Skeletal muscle satellite cell (primary cell): Measurements from ENCODE around the gene LRRC59.
"Not testable (repeated sequence)": the region's sequence is repeated elsewhere in the genome, so short reads cannot be mapped to it uniquely, and the experiment has no call there.

ENCODE experiments used
- H3K27me3 ChIP-seq: 2 replicates; pipeline ENCODE4 v1.7.0; 2013; ENCODE audit warnings: low read length; ENCODE audit not compliant: control insufficient read depth, insufficient read depth
- H3K36me3 ChIP-seq: 2 replicates; pipeline ENCODE4 v1.7.0; 2013; ENCODE audit warnings: mild to moderate bottlenecking, control low read depth, low read length; ENCODE audit not compliant: insufficient read depth
- H3K4me1 ChIP-seq: 2 replicates; pipeline ENCODE4 v1.7.0; 2013; ENCODE audit warnings: low read length; ENCODE audit not compliant: control insufficient read depth, insufficient read depth
- H3K4me2 ChIP-seq: 2 replicates; pipeline ENCODE4 v1.7.0; 2013; ENCODE audit warnings: mild to moderate bottlenecking, low read length
- H3K4me3 ChIP-seq: 2 replicates; pipeline ENCODE4 v1.7.0; 2013; ENCODE audit warnings: low read length
- H3K9ac ChIP-seq: 2 replicates; pipeline ENCODE4 v1.7.0; 2013; ENCODE audit warnings: mild to moderate bottlenecking, low read depth, low read length, moderate library complexity
- H3K9me3 ChIP-seq: replicated peaks from 2 replicates; pipeline ENCODE4 v1.7.0; 2013; ENCODE audit warnings: mild to moderate bottlenecking, control low read depth, low read length

The LRRC59 gene

DNA sequence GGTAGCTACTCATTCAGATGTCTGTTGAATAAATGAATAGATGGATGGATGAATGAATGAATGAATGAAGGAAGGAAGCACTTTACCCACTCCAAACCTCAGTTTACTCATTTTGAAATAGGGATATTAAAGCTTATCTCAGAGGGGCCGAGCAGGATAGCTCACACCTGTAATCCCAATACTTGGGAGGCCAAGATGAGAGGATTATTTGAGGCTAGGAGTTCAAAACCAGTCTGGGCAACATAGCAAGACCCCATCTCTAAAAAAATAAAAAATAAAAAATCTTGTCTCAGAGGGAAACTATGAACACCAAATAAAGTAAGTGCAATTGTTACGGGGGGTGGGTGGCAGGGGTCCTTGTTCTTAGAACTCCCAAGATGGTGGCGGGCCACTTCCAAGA, 1.3 kb upstream of the LRRC59 start:
- H3K9ac ChIP-seq, result not testable (repeated sequence)
- H3K4me1 ChIP-seq, result peaks cover 19% of the 10 kb centered on the region

GRCh38 chr17:50397919-50398285, 579 bp upstream of the LRRC59 start:
- H3K4me2 ChIP-seq, result peak overlapping the region; percentile 98
- H3K27me3 ChIP-seq, result peaks cover 4% of the 10 kb centered on the region
- H3K4me1 ChIP-seq, result peaks cover 19% of the 10 kb centered on the region
- H3K4me3 ChIP-seq, result peak overlapping the region; percentile 93
- peak overlapping the region; percentile 100 for H3K9ac ChIP-seq
- H3K36me3 ChIP-seq, result peaks cover 31% of the 10 kb centered on the region
- H3K9me3 ChIP-seq, result no peaks in the 10 kb centered on the region

More for the DNA sequence above, 1.3 kb upstream of the LRRC59 start:
- not testable (repeated sequence) for H3K4me3 ChIP-seq, H3K4me2 ChIP-seq, H3K9me3 ChIP-seq, H3K27me3 ChIP-seq
- H3K36me3 ChIP-seq, result peaks cover 23% of the 10 kb centered on the region

GRCh38 chr17:50396261-50397110, 837 bp downstream of the LRRC59 start:
- peaks cover 45% of the 10 kb centered on the region for H3K36me3 ChIP-seq
- H3K9me3 ChIP-seq, result no peaks in the 10 kb centered on the region
- no peaks in the 10 kb centered on the region for H3K27me3 ChIP-seq
- H3K9ac ChIP-seq, result peak overlapping the region; percentile 100
- peak overlapping the region; percentile 98 for H3K4me2 ChIP-seq
- peaks cover 19% of the 10 kb centered on the region for H3K4me1 ChIP-seq
- peak overlapping the region; percentile 93 for H3K4me3 ChIP-seq

DNA sequence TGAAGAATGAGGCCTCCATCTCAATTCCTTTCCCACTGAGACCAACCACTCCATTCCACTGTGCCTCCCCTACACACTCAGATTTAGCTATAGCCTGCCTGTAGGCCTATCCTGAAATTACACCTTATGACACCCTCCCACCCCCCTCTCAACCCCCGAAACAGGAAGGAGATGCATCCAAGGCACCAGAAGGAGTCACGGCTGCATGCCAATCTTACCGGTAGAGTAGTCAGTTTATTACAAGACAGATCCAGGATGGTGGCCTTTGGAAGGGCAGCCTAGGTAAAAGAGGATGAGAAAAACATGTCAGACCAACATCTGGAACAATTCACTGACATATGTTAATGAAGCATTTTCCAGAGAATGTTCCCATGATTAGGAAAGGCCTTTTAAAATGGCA, 2.6 kb downstream of the LRRC59 start:
- Histone ChIP-seq H3K4me2 (peak overlapping the region; percentile 98), H3K4me1 (peaks cover 19% of the 10 kb centered on the region), H3K9ac (peak overlapping the region; percentile 100), H3K9me3 (no peaks in the 10 kb centered on the region), H3K36me3 (peaks cover 63% of the 10 kb centered on the region), H3K4me3 (peak overlapping the region; percentile 93), H3K27me3 (no peaks in the 10 kb centered on the region)

DNA sequence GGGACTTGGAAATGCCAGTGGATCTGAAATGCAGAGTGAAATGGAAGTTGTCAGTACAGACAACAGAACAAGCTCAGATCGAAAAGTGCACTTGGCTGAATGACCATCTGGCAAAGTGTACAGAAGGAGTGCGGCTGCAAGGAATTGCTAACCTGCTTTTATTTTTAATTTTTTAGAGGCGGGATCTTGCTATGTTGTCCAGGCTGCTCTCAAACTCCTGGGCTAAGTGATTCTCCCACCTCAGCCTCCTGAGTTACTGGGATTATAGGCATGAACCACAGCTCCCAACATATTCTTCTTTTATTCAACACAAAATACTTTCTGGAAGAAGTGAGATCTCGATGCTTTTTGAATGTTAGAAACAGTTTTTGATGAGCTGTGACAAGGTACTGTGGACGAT, 3.6 kb downstream of the LRRC59 start:
- H3K36me3 ChIP-seq, result peaks cover 73% of the 10 kb centered on the region

GRCh38 chr17:50392621-50393020, 4.7 kb downstream of the LRRC59 start:
- no peak overlapping the region for H3K4me3 ChIP-seq
- no peaks in the 10 kb centered on the region for H3K27me3 ChIP-seq
- peaks cover 17% of the 10 kb centered on the region for H3K4me1 ChIP-seq
- H3K36me3 ChIP-seq, result peaks cover 83% of the 10 kb centered on the region
- H3K9ac ChIP-seq, result no peak overlapping the region
- H3K9me3 ChIP-seq, result no peaks in the 10 kb centered on the region
- no peak overlapping the region for H3K4me2 ChIP-seq

More for the DNA sequence above, 3.6 kb downstream of the LRRC59 start:
- Histone ChIP-seq H3K4me1 (peaks cover 19% of the 10 kb centered on the region), H3K4me3 (no peak overlapping the region), H3K27me3 (no peaks in the 10 kb centered on the region), H3K4me2 (no peak overlapping the region), H3K9me3 (no peaks in the 10 kb centered on the region), H3K9ac (no peak overlapping the region)

GRCh38 chr17:50389534-50389933, 7.8 kb downstream of the LRRC59 start:
- Histone ChIP-seq H3K4me1 (peaks cover under 1% of the 10 kb centered on the region), H3K36me3 (peaks cover 100% of the 10 kb centered on the region), H3K9me3 (no peaks in the 10 kb centered on the region), H3K4me3 (no peak overlapping the region), H3K27me3 (no peaks in the 10 kb centered on the region), H3K4me2 (no peak overlapping the region), H3K9ac (no peak overlapping the region)

DNA sequence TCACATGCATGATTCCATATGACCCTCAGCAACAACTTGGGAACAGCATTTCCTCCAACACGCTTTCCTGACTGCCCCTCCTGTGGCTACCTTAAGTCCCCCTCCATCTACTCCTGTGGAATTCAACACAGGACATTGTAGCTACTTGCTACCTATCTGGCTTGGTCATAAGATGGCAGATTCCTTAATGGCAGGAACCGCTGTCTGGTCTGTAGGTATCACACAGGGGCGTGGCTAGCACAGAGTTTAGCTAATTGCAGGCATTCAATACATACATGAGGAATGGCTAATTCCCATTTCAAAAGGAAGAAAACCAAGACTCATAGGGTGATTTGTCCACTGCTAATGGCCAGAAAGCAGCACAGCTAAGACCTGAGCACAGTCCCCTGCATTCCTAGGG, 8.6 kb downstream of the LRRC59 start:
- Histone ChIP-seq H3K36me3 (peaks cover 99% of the 10 kb centered on the region), H3K4me3 (no peak overlapping the region), H3K4me2 (no peak overlapping the region), H3K4me1 (no peaks in the 10 kb centered on the region), H3K9me3 (no peaks in the 10 kb centered on the region), H3K9ac (no peak overlapping the region), H3K27me3 (no peaks in the 10 kb centered on the region)

DNA sequence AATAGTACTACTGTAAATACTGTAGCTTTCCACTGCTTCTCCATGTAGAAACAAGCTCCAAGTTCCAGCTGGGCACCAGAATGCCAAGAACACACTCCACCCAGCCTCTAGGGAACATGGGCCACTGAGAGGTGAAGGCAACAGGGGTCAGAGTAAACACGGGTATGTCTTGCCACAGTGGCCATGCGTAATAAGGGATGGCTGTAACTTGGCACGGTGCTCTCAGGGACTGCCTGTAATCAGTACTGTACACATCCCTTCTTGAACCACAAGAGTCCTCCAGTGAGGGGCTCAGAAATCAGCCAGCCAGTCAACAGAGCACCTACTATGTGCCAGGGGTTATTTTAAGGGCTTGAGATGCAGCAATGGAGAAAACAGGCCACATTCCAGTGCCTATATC, 10.8 kb downstream of the LRRC59 start:
- Histone ChIP-seq H3K4me3 (no peak overlapping the region), H3K4me1 (no peaks in the 10 kb centered on the region), H3K9me3 (no peaks in the 10 kb centered on the region), H3K27me3 (no peaks in the 10 kb centered on the region), H3K4me2 (no peak overlapping the region), H3K36me3 (peaks cover 99% of the 10 kb centered on the region), H3K9ac (no peak overlapping the region)

- no peak overlapping the region for H3K4me2 ChIP-seq
- H3K4me1 ChIP-seq, result no peaks in the 10 kb centered on the region
- H3K36me3 ChIP-seq, result peaks cover 75% of the 10 kb centered on the region
- H3K4me3 ChIP-seq, result no peak overlapping the region
- no peaks in the 10 kb centered on the region for H3K27me3 ChIP-seq
- no peaks in the 10 kb centered on the region for H3K9me3 ChIP-seq
- H3K9ac ChIP-seq, result no peak overlapping the region
These were observed 14.4 kb downstream of the LRRC59 start for GRCh38 chr17:50382931-50383330.

DNA sequence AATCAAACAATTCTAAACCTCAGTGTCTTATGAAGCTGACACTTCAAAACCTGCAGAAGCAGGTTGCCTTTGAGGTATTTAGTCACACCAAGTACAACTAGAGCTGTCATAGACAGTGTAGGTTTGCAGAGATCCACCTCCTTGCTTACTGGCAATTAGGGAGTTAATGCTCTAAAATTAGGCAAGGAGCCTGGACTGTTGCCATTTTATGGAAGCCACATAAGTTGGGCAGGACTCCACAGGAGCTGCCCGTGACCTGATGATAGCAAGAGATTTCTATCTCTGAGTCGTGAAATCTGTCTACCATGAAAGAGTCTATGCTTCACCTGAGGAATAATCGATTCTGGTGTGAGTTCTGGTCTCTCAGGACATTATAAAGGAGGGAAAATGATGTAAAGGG, 15.4 kb downstream of the LRRC59 start:
- Histone ChIP-seq H3K36me3 (peaks cover 65% of the 10 kb centered on the region), H3K4me1 (no peaks in the 10 kb centered on the region), H3K4me3 (no peak overlapping the region), H3K4me2 (no peak overlapping the region), H3K9ac (no peak overlapping the region), H3K9me3 (no peaks in the 10 kb centered on the region), H3K27me3 (no peaks in the 10 kb centered on the region)

DNA sequence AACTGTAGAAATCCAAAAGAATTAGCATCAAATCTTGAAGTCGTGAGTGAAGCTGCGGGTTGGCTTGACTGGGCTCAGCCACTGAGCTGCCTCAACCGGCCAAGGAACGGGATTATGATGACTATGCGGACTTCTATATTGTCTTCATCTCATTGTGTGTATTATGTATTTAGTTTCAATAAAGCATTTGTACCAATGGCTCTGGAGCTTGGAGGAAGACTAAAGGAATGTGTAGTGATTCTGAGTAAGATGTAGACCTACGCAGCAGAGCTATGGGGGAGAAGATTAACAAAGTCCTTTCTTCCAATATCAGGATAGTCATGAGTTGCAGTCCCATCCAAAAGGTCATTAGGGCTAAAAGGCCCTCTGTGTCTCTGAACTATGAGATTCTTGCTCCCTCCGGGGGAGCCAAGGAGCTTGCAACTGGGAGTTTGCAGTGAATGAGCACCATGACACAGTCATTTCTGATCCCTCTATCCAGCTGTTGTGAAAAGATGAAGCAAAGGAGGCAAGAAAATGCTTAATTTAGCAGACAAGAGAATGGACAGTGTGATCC, 16.0 kb downstream of the LRRC59 start:
- no peaks in the 10 kb centered on the region for H3K4me1 ChIP-seq
- H3K27me3 ChIP-seq, result no peaks in the 10 kb centered on the region
- no peaks in the 10 kb centered on the region for H3K9me3 ChIP-seq
- H3K9ac ChIP-seq, result no peak overlapping the region
- H3K4me3 ChIP-seq, result no peak overlapping the region
- peaks cover 59% of the 10 kb centered on the region for H3K36me3 ChIP-seq
- H3K4me2 ChIP-seq, result no peak overlapping the region
